GM12874 (cell line): ENCODE measurements around the gene DENND4A.

Experiments
- CTCF ChIP-seq: IDR thresholded peaks from 2 replicates; pipeline ENCODE4 v1.5.1; 2011; ENCODE audit warnings: low read depth, mild to moderate bottlenecking, control low read depth, low read length, moderate library complexity; ENCODE audit not compliant: insufficient read depth

DENND4A gene

GRCh38 chr15:65651831-65652749 lies 140.0 kb downstream of the DENND4A start:
- TF ChIP-seq CTCF, result no peak

GRCh38 chr15:65651042-65651322 lies 141.1 kb downstream of the DENND4A start:
- TF ChIP-seq CTCF, result no peak

- TF ChIP-seq CTCF, result no peak
These were observed 141.6 kb downstream of the DENND4A start for GRCh38 chr15:65650312-65651041.

- TF ChIP-seq CTCF, result no peak
These were observed 145.6 kb downstream of the DENND4A start for GRCh38 chr15:65646486-65646885.

GRCh38 chr15:65645392-65645791 lies 146.7 kb downstream of the DENND4A start:
- no peak for TF ChIP-seq CTCF

- no peak for TF ChIP-seq CTCF
These were observed 147.8 kb downstream of the DENND4A start for GRCh38 chr15:65644282-65644681.

GRCh38 chr15:65642594-65642993 lies 149.5 kb downstream of the DENND4A start:
- TF ChIP-seq CTCF, result no peak
